Measurements from ENCODE around the gene RTKN. TPM values are rescaled to one million over a fixed set of nuclear protein-coding genes. Genes with fewer than 3 reads are reported as not detected.

The RTKN gene
- total RNA-seq, 1 experiment from 2014 or later: 87.1 TPM

- Histone ChIP-seq H3K4me1 (ENCODE audit: insufficient read depth, low read length) (peaks cover 4% of the 10 kb centered on the region; the same call in 1 of the 2 replicates), H3K23ac (ENCODE audit: insufficient read length, low read depth, low read length) (no peak overlapping the region), H3K9ac (ENCODE audit: extremely low read depth, insufficient read length, low read length) (no peak overlapping the region), H2AFZ (ENCODE audit: low read length) (no peak overlapping the region), H3K14ac (ENCODE audit: insufficient read depth, low read length) (no peak overlapping the region), H2BK12ac (ENCODE audit: insufficient read length, low read depth, low read length) (no peak overlapping the region), H3K4me2 (ENCODE audit: insufficient read depth, insufficient read length, low read length) (no peak overlapping the region), H3K27me3 (ENCODE audit: insufficient read depth, low read length) (no peaks in the 10 kb centered on the region), H4K20me1 (ENCODE audit: control insufficient read depth, insufficient read depth, insufficient read length) (no peaks in the 10 kb centered on the region), H2BK120ac (ENCODE audit: low read depth, low read length, poor library complexity, severe bottlenecking) (no peak overlapping the region), H2BK5ac (ENCODE audit: insufficient read length, low read length) (no peak overlapping the region), H3K79me2 (ENCODE audit: insufficient read depth, low read length) (peaks cover 15% of the 10 kb centered on the region; the same call in 1 of the 2 replicates), H2BK15ac (ENCODE audit: low read depth, low read length) (no peak overlapping the region), H3K9me3 (ENCODE audit: control insufficient read depth, low read depth, low read length) (no peaks in the 10 kb centered on the region), H4K8ac (replicated peaks; ENCODE audit: insufficient read length, low read depth, low read length) (no peak overlapping the region), H4K5ac (ENCODE audit: insufficient read length, low read depth, low read length) (no peak overlapping the region), H4K91ac (ENCODE audit: insufficient read length, low read depth, low read length) (no peak overlapping the region), H2AK5ac (ENCODE audit: insufficient read length, low read length) (no peak overlapping the region), H3K23me2 (ENCODE audit: insufficient read length, low read depth, low read length, poor library complexity, severe bottlenecking) (peaks cover 7% of the 10 kb centered on the region), H3K4ac (ENCODE audit: low read depth, low read length) (no peak overlapping the region), H3K79me1 (ENCODE audit: insufficient read depth, low read depth, low read length, poor library complexity, severe bottlenecking) (no peaks in the 10 kb centered on the region), H3K27ac (ENCODE audit: insufficient read length, low read depth, low read length) (no peak overlapping the region), H3K56ac (ENCODE audit: insufficient read length, low read depth, low read length) (no peak overlapping the region), H3K18ac (ENCODE audit: insufficient read length, low read depth, low read length) (no peak overlapping the region), H3T11ph (ENCODE audit: low read length) (no peak overlapping the region), H2BK20ac (ENCODE audit: low read depth, low read length, poor library complexity, severe bottlenecking) (no peak overlapping the region)
- Mint-ChIP-seq H3K36me3 (ENCODE audit: insufficient read depth in 1 of 3, low read depth in 3 of 3) (no peaks in the 10 kb centered on the region), H3K27ac (no peak overlapping the region), H3K4me3 (no peak overlapping the region), H3K9me3 (no peaks in the 10 kb centered on the region), H3K4me1 (peaks cover 0 to 6% of the 10 kb centered on the region in 2 experiments; a peak in 3 of 4 replicates), H3K27me3 (ENCODE audit: low read depth) (peaks cover 1% of the 10 kb centered on the region)
- no CpG with 5 or more reads among the region's 1 CpG for WGBS (ENCODE audit: extremely low coverage, insufficient read length, low lambda C conversion rate)
- no peak for DNase-seq
- TF ChIP-seq CTCF (conservative IDR thresholded peaks at IDR 0.05): no peak
These were observed 48.2 kb downstream of the RTKN start for GRCh38 chr2:74393525-74393924.
